EL (cell line): Measurements from ENCODE around the gene TTC23.
A peak's percentile ranks its signal among the peaks of the same experiment; 100 is the strongest.

Source experiments
- DNase-seq: peaks from one replicate; pipeline ENCODE4 v3.0.0-alpha.2; 2016

Gene TTC23

DNA sequence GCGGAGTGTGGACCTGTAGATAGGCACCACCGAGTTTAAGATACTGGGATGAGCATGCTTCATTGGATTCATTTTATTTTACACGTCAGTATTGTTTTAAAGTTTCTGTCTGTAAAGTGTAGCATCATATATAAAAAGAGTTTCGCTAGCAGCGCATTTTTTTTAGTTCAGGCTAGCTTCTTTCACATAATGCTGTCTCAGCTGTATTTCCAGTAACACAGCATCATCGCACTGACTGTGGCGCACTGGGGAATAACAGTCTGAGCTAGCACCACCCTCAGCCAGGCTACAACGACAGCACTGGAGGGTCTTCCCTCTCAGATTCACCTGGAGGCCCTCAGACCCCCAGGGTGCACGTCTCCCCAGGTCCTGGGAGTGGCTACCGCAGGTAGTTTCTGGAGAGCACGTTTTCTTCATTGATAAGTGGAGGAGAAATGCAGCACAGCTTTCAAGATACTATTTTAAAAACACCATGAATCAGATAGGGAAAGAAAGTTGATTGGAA, 115.0 kb downstream of the TTC23 start:
- no peak for DNase-seq

GRCh38 chr15:99132634-99133287, 116.6 kb downstream of the TTC23 start:
- DNase-seq = no peak

DNA sequence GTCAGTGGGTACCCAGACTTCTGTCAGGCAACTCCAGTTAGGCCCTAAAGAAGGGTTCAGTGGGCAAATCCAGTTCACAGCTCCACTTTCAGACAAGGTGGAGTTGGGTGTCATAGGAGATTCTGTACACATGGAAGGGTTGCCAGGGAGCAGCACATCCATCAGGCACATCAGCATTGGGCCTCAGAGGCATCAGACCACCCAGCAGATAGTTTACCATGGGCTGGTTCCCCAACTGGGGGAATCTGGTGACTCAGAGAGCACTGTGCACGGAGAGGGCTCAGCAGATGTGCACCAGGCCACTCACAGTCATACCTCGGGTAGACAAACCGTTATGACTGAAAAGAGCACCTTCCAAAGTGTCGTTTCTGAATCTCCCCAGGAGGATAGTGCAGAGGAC, 117.3 kb downstream of the TTC23 start:
- no peak for DNase-seq

DNA sequence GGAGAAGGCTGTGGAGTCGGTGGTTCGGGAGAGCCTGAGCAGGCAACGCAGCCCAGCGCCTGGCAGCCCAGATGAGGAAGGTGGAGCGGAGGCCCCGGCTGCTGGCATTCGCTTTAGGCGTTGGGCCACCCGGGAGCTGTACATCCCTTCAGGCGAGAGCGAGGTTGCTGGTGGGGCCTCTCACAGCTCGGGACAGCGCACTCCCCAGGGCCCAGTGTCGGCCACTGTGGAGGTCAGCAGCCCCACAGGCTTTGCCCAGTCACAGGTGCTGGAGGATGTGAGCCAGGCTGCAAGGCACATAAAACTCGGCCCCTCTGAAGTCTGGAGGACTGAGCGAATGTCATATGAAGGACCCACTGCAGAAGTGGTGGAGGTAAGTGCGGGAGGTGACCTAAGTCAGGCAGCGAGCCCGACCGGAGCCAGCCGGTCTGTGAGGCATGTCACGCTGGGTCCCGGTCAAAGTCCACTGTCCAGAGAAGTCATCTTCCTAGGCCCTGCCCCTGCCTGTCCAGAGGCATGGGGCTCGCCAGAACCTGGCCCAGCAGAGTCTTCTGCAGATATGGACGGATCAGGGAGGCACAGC, 117.8 kb downstream of the TTC23 start:
- no peak for DNase-seq

- no peak for DNase-seq
These were observed 118.5 kb downstream of the TTC23 start for GRCh38 chr15:99130765-99131440.

DNA sequence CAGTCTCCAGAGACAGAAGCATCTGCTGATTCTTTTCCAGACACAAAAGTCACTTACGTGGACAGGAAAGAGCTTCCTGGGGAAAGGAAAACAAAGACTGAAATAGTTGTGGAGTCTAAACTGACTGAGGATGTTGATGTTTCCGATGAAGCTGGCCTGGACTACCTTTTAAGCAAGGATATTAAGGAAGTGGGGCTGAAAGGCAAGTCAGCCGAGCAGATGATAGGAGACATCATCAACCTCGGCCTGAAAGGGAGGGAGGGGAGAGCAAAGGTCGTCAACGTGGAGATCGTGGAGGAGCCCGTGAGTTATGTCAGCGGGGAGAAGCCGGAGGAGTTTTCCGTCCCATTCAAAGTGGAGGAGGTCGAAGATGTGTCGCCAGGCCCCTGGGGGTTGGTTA, 119.1 kb downstream of the TTC23 start:
- no peak for DNase-seq

DNA sequence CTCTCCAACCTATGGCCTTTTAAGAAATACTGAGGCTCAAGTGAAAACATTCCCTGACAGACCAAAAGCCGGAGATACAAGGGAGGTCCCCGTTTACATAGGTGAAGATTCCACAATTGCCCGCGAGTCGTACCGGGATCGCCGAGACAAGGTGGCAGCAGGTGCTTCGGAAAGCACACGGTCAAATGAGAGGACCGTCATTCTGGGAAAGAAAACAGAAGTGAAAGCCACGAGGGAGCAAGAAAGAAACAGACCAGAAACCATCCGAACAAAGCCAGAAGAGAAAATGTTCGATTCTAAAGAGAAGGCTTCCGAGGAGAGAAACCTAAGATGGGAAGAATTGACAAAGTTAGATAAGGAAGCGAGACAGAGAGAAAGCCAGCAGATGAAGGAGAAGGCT, 119.7 kb downstream of the TTC23 start:
- no peak for DNase-seq

DNA sequence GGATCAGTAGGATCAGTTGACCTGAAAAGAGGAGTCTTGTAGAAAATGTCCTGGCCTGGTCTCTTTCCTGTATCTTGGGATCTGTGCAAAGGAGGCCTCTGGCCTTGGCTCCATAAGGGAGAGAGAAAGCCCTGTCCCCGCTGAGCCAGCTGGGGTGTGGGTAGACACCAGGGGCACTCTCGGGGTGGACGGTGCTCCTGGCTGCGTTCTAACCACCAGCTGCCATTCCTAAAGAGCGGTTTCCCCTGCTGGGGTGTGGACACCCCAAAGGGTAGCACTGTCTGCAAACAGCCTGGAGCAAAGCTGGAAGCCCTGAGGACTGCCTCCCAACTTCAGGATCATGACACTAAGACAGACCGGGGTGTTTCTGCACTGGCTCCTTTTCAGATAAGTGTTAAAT, 121.0 kb downstream of the TTC23 start:
- DNase-seq = no peak

DNA sequence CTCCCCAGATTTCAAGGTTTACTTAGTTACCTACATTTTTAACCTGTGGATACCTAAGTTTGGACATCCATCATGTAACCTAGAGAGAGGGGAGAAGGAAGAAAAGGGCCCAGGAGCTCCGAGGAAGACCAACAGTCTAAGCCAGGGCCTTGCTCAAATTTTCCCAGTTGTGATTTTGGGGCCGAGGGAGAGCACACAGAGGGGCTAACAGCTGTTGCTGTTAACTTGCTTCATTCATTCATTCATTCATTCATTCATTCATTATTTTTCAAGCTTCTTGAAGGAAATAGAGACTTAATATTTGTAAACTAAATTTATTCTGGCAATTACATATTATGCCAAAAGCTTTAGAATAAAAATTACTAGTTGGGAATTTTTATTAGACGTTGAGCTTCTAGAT, 121.6 kb downstream of the TTC23 start:
- DNase-seq = no peak

- no peak for DNase-seq
These were observed 122.5 kb downstream of the TTC23 start for GRCh38 chr15:99126930-99127329.

GRCh38 chr15:99126131-99126588, 123.2 kb downstream of the TTC23 start:
- DNase-seq = no peak

DNA sequence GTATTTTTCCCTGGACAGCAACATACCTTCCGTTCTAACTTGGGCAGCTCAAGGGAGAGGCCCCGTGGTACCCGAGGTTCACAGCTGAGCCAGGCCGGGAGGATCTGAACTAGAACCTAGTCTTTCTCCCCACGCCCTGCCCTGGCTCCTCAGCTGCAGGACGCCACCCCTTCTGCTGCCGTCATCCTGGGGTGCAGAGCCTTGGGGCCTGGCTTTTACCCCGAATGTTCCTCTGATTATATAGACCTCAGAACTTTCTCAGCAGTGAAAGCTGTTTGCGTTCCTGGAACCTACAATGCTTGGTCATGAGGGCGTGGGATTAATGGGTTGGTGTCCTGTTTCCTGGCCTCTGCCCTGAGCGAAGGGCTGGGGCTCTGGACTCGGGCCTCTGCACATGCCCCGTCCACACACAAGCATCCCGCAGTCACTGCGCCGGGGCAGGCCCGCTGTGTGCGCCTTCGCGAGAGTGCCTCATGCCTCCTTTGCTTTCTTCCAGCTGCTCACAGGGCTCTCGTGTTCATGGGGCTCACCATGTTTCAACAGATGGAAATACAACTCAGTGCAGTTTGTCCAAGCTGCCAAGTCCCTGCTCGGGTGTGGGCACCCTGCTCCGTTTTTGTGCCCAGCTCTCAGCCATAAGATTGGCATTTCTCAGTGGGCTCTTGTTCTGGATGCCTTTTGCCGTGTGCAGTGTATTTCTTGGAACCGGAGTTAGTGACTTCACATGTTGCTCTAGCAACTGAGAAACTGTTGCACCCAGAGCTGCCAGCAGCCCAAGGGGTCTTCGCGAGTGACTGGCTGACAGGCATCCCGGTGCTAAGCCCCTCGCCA, 124.1 kb downstream of the TTC23 start:
- no peak for DNase-seq

- no peak for DNase-seq
These were observed 124.7 kb downstream of the TTC23 start for GRCh38 chr15:99124641-99125040.

DNA sequence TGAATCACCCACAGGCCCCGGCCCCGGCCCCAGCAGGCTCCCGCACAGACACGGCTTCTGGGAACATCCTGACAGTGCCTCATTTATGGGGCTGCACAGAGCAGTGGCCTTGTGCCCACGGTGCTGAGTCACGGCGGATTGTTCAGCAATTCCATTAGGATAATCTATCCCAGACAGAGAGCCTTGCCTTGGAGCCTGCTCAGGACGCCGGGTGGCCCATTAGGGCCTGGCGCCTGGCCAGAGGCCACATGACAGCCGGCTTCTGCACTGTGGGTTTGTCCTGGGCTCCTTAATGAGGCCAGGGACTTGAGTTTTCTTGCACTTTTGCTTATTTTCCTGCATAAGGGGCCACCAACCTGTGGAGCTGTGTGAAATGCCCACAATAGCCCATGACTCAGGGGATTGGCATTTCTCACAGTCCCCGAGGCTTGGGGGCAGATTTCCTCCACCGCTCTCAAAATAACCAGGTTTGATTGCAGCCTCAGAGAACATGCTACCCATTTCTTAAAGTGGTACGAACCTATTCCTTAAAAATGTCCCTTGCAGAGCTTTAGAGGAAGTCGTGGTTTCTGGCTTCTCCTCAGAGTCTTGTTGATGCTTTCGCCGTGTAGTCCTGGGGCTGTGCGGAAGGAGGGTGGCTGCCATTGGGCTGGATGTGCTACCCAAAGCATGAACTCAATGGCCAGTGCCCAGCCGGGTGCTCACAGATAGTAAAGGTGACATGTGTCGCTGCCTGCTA, 125.5 kb downstream of the TTC23 start:
- peak; percentile 97 for DNase-seq

- DNase-seq = no peak
These were observed 126.3 kb downstream of the TTC23 start for GRCh38 chr15:99122831-99123712.

GRCh38 chr15:99121691-99122410, 127.5 kb downstream of the TTC23 start:
- no peak for DNase-seq

DNA sequence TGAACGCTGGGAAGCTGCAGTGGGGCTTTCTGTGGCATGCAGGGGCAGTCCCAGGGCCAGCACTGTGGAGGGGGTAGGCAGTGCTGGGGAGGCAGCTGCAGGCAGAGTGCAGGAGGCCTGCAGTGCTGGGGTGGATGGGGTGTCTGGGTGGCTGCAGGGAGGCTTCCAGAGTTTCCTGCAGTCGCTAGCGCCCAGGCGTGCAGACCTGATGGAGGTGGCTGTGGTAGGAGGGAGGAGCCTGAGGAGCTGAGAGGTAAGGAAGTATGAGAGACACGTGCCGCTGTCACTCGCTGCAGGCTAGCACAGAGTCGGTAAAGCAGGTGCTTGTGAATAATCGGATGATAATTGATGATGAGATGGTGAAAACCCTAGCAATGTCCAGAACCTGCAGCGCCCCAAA, 128.2 kb downstream of the TTC23 start:
- DNase-seq = no peak

DNA sequence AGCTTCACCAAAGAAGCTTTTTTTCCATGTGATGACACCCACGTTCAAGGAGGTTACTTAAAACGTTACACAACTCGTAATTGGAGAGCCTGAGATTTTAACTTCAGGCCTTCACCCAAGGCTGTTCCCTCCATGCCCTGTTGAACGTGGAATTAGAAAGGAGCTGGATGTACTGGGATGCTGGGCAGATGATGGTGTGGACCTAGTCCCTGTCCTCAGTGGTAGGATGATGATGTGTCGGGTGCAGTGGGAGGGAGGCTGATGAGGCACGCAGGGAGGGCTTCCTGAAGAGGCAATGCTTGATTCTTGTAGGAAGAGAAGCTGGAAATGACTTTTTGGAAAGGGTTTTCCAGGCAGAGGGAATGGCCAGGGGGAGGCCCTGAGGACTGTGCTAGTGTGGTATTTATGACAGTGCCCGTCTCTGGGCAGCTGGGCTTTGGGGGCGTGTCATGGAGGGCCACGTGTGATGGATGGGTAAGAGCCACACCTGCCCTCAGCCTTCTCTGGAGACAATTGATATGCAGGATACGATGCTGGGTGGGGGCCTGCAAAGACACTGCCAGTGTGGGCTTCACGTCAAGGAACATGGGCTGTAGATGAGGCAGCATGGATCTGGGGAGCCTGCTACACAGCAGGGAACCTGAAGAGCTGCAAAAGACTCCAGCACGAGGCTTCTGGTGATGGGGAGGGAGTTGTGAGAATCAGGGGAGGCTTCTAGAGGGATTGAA, 129.2 kb downstream of the TTC23 start:
- DNase-seq = no peak

GRCh38 chr15:99118801-99119546, 130.4 kb downstream of the TTC23 start:
- no peak for DNase-seq
